Activated T-cell treated with anti-CD3 and anti-CD28 coated beads for 1 hour (primary cell): Measurements from ENCODE around the gene KRT36.

Source experiments
- DNase-seq: peaks from one replicate; pipeline ENCODE4 v3.0.0-alpha.2; 2020; ENCODE audit warnings: low read depth

The KRT36 gene

DNA sequence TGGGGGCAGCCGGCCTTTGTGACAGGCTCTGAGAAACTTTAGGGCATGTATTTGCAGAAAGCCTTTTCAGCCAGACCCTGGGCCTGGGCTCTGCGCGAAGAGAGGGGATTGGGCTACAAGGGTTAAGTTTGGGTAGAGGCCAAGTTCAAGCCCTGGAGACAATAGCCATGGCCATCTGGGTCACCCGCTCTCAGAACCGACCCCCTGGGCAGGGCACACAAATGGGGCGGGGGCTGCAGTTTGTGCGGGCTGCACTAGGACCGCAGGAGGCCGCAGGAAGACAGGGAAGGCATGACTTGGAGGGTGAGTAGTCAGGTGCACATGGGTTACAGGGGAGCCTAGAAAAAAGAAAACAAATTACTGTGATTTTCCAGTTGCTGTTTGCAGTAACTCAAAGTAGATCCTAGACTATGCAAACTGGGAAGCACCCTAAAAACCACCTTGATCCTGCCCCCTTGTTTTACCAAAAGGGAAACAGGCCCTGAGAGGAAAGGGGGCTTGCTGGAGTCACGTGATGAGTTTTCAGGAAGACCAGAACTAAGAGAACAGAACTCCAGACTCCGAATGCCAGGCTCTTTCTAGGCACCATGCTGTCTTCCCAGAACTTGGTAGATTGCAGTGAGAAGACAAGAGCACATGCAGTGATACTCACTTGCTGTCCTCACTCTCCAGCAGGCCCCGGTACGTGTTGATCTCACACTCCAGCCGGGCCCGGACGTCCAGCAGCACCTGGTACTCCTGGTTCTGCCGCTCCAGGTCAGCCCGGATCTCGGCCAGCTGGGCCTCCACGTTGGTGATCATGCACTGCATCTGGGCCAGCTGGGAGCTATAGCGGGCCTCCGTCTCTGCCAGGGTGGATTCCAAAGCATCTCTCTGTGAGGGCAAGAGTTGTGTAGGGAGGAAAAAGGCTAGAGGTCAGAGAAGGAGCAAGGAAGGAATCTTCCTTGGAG is 12.6 kb downstream of the KRT36 start:
- DNase-seq, result no peak

DNA sequence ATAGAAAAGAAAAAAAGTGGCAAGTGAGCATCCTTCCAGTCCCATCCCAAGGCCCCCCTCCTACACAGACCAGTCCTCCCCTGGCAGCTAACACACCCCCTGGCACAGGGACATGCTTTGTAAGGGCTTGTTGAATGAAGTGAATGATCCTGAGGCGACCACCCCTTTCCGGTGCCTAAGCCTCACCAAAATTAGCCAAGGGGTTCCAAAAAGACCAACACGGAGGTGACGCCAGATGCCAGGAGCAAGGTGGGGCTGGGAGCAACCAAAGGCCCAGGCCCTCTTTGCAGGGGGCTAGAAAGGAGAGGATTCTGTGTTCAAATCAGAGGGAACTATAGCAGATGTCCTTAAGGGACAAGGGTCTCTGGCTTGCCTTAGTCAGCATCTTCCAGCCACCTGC is 14.3 kb downstream of the KRT36 start:
- DNase-seq, result no peak

DNA sequence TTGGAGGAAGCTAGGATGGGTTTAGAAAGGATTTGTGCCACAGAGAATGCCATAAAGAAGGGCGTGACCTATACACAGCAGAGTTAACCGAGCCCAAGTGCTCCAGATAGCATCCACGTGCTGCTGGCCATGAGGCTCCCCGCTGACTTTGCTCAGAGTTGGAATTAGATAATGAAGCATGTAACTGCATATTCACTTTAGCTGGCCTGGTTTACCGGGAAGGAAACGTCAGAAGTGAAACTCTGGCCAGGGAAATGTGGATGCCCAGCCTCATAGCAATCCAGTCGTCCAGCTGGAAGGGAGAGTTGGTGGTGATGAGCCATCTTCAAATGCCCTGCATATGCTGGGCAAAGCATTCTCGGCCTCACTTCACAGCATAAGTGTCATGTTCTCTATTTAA is 14.8 kb downstream of the KRT36 start:
- DNase-seq, result no peak

DNA sequence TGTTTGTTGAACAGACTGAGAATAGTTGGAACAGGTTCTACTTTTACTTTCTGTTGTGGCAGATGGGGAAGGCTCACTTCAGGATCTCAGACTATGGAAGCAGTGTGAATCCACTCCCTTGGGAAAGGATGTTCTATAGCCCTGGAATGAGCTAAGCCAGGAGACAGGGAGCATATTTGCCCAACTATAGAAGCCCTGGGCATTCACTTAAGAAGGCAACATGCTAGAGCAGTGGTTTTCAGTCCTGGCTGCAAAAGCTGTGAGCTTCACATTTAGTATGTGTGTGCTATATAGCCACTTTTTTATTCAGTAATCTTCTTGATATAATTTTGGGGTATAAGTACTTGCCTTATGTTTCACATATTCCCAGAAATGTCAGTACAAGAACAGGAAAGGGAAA is 21.4 kb downstream of the KRT36 start:
- DNase-seq, result no peak

DNA sequence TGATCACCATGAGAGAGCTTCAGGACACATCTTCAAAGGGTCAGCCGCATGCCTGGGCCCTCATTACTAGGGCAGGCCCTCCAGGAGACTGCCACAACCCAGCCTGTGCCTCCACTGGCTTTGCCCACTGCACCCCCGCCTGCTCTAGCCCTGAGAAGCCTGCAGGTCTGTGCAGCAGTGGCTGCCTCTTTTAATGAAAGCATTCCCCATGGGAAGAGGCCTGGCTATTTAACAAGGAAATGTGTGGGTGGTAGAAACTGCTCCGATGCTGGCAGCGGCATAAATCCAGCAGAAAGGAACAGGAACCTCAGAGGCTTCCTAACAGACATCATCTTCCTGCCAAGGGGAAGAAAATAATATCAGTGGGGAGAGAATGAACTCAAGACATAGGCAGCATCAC is 22.1 kb downstream of the KRT36 start:
- no peak for DNase-seq

DNA sequence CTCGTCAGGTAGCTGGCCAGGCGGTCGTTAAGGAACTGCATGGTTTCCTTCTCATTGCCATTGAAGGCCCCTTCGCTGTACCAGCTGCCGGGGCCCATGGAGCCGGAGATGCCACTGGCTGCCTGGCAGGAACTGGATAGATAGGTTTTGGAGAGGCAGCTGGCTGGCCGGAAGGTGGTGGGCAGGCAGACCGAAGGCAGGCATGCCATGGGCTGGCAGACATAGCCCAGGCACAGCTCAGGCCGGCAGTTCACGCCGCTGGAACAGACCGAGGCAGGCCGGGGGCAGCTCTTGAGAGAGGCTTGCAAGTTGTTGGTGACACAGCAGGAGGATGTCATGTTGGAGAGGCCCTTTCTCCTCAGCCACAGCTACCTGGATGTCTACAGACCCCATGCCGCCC is 22.7 kb downstream of the KRT36 start, which contains the start of gene KRT32:
KRT32 (minus strand) TSS at position 399 of the 400 bp plus-strand sequence; CDS start at position 338, 61 bp downstream.
- no peak for DNase-seq

DNA sequence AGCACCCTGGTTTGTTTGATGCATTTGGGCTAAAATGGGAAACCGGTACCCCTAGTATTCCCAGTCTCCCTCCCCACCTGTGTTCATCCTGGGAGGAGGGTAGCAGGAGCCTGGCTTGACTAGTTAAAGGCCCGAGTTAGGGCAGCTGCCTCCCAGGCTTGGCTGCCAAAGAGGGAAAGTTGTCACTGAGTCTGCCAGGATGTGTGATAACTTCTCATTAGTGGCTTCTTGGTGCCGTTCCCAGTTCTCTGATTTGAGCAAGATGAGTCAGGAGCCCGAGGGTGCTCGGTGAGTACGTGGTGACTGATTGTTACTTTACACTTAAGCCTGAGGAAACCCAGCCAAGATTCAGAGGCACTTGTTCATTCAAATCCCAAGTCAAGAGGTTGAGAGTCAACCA is 25.0 kb downstream of the KRT36 start:
- DNase-seq, result no peak

DNA sequence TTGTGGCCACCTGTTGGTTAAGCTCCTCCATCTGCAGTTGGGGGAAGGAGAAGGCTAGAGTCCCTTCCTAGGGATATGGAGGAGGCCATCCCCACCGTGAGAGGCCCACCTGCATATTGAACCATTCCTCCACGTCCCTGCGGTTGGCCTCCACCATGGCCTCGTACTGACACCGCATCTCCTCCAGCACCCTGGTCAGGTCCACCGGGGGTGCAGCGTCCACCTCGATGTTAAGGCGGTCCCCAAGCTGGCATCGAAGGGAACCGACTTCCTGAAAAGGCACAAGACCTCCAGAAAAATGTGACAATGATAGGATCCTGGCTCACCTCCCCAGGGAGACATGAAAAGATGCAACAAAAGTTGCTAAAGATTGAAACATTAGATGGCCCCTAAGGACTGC is 25.5 kb downstream of the KRT36 start:
- DNase-seq, result no peak

DNA sequence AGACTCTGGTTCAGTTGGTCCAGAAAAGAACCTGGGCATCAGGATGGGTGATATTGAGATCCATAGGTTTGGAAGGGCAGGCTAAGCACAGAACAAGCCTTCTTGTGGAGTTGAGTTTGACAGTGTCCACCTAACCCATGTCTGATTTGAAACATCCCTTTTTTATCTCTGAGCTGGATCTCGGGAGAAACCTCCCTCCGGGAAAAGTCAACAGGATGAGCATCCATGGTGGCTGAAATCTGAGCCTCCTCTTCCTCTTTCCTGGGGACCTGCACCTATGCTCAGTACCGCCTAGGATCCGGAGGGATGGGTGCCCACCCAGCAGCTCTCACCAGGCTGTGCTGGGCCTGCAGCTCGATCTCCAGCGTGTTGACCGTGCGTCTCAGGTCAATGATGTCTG is 26.0 kb downstream of the KRT36 start:
- DNase-seq, result no peak

DNA sequence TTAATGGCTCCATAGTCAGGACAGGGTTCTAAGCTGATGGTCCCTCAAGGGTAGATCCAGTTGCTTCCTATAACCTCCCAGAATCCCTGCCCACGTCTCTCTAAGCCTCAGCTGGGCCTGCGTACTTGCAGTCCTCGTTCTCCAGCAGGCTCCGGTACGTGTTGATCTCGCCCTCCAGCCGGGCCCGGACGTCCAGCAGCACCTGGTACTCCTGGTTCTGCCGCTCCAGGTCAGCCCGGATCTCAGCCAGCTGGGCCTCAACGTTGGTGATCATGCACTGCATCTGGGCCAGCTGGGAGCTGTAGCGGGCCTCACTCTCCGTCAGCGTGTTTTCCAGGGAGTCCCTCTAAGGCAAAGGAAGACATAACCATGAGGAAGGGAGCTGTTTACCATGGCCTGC is 27.0 kb downstream of the KRT36 start:
- no peak for DNase-seq

DNA sequence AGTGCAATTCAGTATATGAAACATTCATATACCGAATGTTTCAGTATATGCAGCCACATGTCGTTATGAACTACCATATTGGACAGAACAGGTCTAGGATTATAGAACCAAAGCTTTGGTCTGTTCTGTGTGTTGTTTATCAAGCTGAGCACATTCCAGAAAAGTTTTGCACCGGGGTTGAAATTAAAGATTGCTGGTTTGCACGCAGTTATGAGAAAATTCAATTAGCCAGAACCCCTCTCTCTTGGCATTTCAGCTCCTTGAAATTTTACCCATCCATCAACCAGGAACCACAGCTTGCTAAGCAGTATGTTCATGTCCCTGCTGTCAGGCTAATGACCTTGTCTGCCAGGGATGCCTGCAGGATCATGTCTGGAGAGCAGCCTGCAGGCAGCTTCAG is 32.0 kb downstream of the KRT36 start:
- DNase-seq, result no peak

DNA sequence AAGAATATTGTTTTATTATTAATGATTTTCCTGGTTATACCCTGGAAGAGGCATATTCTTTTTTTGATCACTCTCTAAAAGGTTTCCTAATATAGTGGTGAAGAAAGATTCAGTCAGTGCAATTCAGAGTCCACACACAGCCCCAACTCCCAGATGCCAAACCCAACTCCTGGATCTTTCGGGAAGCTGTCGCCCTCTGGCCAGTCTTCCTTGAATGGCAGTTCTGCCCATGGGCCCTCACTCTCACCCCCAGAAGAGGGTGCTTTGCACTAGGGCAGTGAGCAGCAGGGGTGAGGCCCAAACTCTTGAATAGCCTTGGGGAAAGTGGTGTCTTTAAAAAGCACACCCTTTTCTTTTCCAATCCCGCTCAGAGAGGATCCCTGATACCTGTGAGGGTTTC is 33.5 kb downstream of the KRT36 start:
- no peak for DNase-seq

DNA sequence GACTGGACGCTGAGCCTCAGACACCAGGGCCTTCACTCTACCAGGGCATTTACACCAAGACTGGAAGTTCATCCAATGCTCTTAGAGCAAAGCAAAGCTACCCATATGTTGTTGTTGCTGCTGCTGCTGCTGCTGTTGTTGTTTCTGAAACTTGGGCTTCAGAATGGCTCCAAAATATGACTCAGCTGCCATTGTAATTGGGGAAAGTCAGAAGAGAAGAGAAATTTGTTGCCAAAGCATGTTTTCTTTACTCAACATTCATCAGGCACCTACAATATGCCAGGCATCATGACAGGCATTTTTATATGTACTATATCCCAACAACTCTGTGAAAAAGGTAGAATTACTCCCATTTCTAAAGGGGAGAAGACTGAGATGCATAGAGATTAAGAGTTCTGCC is 34.5 kb downstream of the KRT36 start:
- DNase-seq, result no peak

DNA sequence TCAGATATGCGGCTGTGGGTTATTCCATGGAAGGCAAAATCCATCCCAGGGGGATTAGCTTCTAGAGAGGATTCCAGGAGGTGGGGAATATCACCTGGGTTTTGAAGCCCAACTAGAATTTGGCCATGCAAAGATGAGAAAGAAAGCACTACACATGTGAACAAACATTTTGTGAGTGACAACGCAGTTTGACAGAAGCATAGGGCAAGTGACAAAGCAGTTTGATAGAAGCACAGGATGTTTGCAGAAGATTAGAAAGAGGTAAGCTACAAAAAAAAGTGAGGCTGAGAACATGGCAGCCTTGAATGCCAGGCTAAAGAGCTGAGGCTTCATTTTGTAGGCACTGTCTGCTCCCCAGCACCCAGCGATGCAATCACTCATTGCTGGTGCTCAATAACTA is 36.6 kb downstream of the KRT36 start:
- no peak for DNase-seq

DNA sequence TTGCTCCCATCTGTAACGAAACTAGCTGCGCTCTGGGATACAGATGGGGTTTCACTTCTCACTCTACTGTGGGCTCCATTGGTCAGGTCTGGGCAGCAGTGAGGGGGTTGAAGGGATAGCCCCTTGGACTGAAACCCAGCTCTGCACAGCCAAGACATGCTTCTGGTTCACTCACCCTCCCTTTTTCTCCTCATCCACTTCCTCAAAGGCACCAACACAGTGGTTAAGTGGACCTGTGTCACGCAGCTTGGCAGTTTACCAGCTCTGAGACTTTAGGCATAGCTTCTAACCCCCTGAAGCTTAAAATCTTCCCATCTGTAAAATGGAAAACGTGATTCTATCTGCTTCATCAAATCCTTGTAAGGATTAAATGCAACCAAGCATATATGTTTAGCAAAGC is 37.4 kb downstream of the KRT36 start:
- no peak for DNase-seq

DNA sequence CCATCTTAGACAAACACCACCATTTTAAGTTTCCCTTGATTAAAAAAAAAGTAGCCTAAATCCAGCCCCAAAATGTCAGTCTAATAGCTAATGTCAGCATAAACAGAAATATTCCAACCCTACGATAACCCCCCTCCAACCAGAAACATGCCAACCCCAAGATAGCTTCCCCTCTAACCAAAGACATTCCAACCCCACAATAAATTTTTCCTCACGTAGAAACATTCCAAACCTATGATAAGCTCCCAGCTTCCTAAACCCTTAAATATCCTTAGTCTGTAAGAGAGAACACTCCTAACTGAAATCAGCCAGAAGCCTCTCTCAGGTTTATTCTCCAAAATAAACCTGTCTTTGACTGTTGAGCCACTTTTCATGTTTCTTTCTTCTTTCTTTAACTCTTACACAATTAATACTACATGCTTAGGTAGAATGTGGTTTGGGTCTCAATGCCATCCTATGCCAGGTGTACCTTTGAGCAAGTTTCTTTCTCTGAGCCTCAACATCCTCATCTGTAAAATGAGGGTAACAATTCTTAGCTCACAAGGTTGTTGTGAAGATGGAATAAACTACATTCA is 38.5 kb downstream of the KRT36 start:
- no peak for DNase-seq

DNA sequence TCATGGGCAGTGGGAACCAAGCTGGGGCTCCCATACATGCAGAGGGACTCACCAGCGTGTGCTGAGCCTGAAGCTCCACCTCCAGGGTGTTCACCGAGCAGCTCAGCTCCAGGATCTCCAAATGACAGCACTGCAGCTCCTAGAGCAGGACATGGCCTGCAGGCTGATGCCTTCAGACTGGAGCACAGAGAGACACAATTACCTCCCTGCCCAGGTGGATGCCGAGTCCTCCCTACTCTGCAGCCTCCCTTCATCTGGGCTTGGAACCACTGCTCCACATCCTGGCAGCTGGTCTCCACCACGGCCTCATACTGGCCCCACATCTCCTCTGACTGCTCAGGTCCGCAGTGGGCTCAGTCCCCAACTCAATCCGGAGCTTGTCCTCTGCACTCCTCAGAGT is 40.7 kb downstream of the KRT36 start:
- DNase-seq, result no peak

DNA sequence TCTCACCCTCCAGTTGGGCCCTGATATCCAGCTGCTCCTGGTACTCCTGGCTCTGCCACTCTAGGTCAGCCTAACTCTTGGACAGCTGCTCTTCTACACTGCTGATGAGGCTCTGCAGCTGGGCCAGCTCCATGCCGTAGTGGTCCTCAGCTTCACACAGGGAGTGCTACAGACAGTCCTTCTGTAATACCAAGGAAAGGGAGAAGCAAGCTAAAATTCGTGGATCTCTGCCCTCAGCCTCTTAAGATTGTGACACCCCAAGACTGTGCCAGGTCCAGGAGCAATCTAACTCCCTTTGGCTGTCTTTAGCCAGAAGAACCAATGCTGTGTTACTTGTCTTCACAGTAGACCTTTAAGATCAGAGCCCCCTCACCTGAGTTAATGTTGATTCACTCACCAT is 41.2 kb downstream of the KRT36 start:
- no peak for DNase-seq

DNA sequence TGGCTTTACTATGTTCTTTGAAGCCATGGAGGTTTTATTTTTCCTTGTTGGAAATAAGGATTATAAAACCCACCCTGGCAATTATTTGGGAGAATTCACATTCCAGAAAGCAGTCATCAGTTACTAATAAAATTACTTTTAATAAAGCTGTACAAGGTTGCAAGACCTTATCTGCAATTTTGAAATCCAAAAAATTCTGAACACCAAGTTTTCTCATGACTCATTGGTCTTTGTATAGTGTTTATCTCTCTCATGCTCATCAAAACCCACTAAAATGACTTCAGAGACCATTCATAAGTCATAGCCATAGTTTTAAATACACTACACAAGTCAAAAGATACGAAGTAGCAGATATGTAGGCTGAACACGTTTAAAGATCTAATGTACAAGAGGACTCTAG is 42.9 kb downstream of the KRT36 start:
- no peak for DNase-seq

DNA sequence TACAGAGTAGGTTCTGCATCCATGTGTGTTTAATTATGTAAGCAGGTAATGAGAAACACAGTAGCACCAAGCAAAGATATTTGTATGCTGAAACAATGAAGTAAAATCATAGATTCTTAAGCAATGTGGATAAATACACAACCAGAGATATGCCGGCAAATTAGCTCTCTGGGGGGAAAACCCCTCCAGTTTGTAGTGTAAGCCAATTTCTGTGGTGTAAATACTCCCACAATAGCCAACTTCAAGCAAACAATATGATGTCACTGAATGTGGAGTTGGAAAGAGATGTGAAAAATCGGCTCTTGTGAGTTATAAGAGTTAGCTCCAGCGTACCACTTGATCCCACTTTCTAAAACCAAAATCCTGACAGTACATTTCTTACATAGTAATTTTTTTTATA is 45.1 kb downstream of the KRT36 start:
- no peak for DNase-seq

DNA sequence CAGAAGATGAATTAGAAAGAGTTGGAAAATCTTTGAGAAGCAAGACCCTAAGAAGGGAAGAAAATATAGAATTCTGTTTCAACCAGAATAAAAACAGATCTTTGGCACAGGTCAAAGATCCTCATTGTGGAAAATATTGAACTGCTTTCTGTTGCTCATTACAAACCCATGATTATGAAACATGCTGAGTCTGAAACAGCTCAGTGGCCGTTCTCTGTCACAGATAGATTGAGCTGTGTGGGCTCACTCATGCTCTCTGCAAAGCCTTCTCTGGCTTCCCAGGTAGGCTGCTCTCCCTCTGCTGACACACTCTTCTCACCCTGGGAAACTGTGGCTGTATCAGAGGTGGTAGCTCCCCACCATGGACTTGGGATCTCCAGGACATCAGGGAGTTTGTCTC is 45.5 kb downstream of the KRT36 start:
- no peak for DNase-seq

DNA sequence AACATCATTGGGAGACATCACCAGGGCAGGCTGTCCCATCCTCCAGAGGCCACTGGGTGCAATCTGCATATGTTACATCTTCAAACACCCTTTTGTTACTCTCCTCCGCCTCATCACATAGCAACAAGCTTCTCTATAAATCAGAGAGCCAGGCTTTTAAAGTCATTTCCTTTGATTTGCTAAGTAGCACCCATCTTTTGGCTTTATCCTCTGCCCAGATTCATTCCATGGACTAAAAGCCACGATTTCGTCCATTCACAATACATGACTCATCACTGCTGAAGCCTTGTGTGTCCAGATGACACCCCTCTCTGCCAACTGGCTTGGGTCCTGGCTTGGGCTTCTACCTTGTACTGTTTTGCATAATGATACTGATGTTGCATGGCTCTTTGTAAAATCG is 47.0 kb downstream of the KRT36 start:
- DNase-seq, result no peak

DNA sequence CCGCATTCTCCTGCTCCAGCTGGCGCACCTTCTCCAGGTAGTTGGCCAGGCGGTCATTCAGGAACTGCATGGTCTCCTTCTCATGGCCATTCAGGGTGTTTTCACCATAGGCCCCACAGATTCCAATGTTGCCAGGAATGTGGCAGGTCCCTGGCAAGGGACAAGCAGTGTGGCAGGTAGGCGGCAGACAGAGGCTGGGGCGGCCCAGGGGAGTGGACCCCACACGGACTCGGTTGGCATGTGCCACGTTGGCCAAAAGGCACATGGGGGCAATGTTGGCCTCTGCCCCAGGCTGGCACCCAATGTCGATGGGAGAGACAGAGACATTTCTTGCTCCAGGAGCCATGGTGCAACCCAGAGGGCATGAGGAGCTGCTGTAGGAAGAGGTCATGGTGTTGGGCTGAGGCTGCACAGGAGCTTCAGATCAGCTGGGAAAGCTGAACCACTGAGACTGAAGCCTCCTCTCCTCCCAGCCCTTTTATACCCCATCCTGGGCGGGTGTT is 49.1 kb downstream of the KRT36 start, which contains the start of gene KRT38:
KRT38 (minus strand) TSS at position 453 of the 503 bp plus-strand sequence; CDS start at position 391, 62 bp downstream.
- DNase-seq, result no peak
